Fibroblast of villous mesenchyme (primary cell): ENCODE results near the gene TCL1B. TPM values are rescaled to one million over a fixed set of nuclear protein-coding genes. Genes with fewer than 3 reads are reported as not detected.
A peak's percentile ranks its signal among the peaks of the same experiment; 100 is the strongest.
"Not testable (repeated sequence)": the region's sequence is repeated elsewhere in the genome, so short reads cannot be mapped to it uniquely, and the experiment has no call there.

ENCODE experiments used
- DNase-seq: peaks from one replicate; pipeline ENCODE4 v3.0.0-alpha.2; 2010; ENCODE audit warnings: low read depth
- H3K4me3 ChIP-seq: 2 replicates; pipeline ENCODE4 v1.5.1; 2011; ENCODE audit warnings: low read depth, mild to moderate bottlenecking, low read length
- CTCF ChIP-seq: IDR thresholded peaks from 2 replicates; pipeline ENCODE4 v1.5.1; 2012; ENCODE audit warnings: low read depth, mild to moderate bottlenecking, low read length; ENCODE audit not compliant: insufficient read depth
- total RNA-seq: library from RNA; depleted of rRNA; stranded (reverse); fragments of >200 nt; gene quantifications from 2 replicates; pipeline ENCODE4 v1.2.3, GENCODE V29; 2012

TCL1B gene
- total RNA-seq, 1 donor = not detected

GRCh38 chr14:95659990-95660385 is 26.2 kb upstream of the TCL1B start:
- TF ChIP-seq CTCF = no peak
- no peak overlapping the region for H3K4me3 ChIP-seq
- DNase-seq = no peak

GRCh38 chr14:95660651-95661515 is 25.3 kb upstream of the TCL1B start:
- no peak for TF ChIP-seq CTCF
- peak; percentile 54 for DNase-seq

GRCh38 chr14:95662376-95663186 is 23.6 kb upstream of the TCL1B start:
- TF ChIP-seq CTCF = no peak
- H3K4me3 ChIP-seq = no peak overlapping the region
- peak; percentile 18 for DNase-seq

More at GRCh38 chr14:95660651-95661515, 25.3 kb upstream of the TCL1B start:
- H3K4me3 ChIP-seq = no peak overlapping the region

- no peak overlapping the region for H3K4me3 ChIP-seq
- no peak for TF ChIP-seq CTCF
- no peak for DNase-seq
Observed at GRCh38 chr14:95663226-95663797, 22.9 kb upstream of the TCL1B start.

GRCh38 chr14:95664066-95664465 is 22.2 kb upstream of the TCL1B start:
- no peak for TF ChIP-seq CTCF
- no peak overlapping the region for H3K4me3 ChIP-seq
- DNase-seq = no peak

- TF ChIP-seq CTCF = no peak
- H3K4me3 ChIP-seq = no peak overlapping the region
- no peak for DNase-seq
Observed at GRCh38 chr14:95664546-95664945, 21.7 kb upstream of the TCL1B start.

- H3K4me3 ChIP-seq, DNase-seq: not testable (repeated sequence)
Observed at GRCh38 chr14:95665530-95665929, 20.7 kb upstream of the TCL1B start.
